A549 (cell line): ENCODE results near the gene JARID2. TPM values are rescaled to one million over a fixed set of nuclear protein-coding genes. Genes with fewer than 3 reads are reported as not detected.

Experiments
- ATAC-seq, 2 experiments: fragments of 200-7000 bp in 1 of 2; fragments of >200 bp in 1 of 2; cut with Nextera tagmentation in 1 of 2; cut with Tn5 transposase in 1 of 2; 3 replicates each; pipeline versions ENCODE4 v1.8.0 to v1.9.1; 2018 to 2020; ENCODE audit warnings: mild to moderate bottlenecking in 1 of 2, moderate library complexity in 1 of 2
- CTCF ChIA-PET: fragments of 300-600 bp; sonication (Branson Sonifier 250); formaldehyde crosslinking; extraction: SDS; loops from one replicate; lab custom pipeline; 2021; ENCODE audit warnings: antibody characterized with exemption, inconsistent platforms; lab: Yijun Ruan, JAX
- POLR2A ChIA-PET: fragments of 350-600 bp; formaldehyde crosslinking; extraction: SDS; loops from one replicate; lab custom pipeline; 2021; ENCODE audit warnings: antibody characterized with exemption, inconsistent platforms; lab: Yijun Ruan, JAX
- DNase-seq, 2 experiments: peaks; one replicate each; pipeline versions ENCODE4 v3.0.0 to v3.0.0-alpha.2; 2011 to 2016; ENCODE audit warnings: low read depth in 1 of 2, low spot score in 1 of 2
- FAIRE-seq: peaks from 2 replicates; lab custom pipeline; 2011; peaks lifted over from hg19 to GRCh38; lab: Jason Lieb, UNC
- H3K27ac ChIP-seq, 2 experiments: fragments of >200 bp; sonication (Bioruptor Twin); formaldehyde crosslinking; 3 replicates each; pipeline ENCODE4 v1.5.1; 2016 to 2017
- H3K4me1 ChIP-seq: fragments of >200 bp; sonication (Bioruptor Twin); formaldehyde crosslinking; 3 replicates; pipeline ENCODE4 v1.6.1; 2016
- H3K4me2 ChIP-seq: fragments of >200 bp; sonication (Bioruptor Twin); formaldehyde crosslinking; 3 replicates; pipeline ENCODE4 v1.6.1; 2016
- H3K4me3 ChIP-seq: fragments of >200 bp; sonication (Bioruptor Twin); formaldehyde crosslinking; 3 replicates; pipeline ENCODE4 v1.5.1; 2016
- H3K9me3 ChIP-seq: fragments of >200 bp; sonication (Bioruptor Twin); formaldehyde crosslinking; 3 replicates; pipeline ENCODE4 v1.6.1; 2016
- CBX2 ChIP-seq: fragments of 200-600 bp; sonication (generic); IDR thresholded peaks from 2 replicates; pipeline ENCODE4 v1.6.1; 2016; ENCODE audit warnings: low read depth, mild to moderate bottlenecking, borderline replicate concordance
- CBX8 ChIP-seq: fragments of 200-600 bp; sonication (generic); IDR thresholded peaks from 2 replicates; pipeline ENCODE4 v1.6.1; 2016
- CHD2 ChIP-seq: fragments of 150-350 bp; IDR thresholded peaks from 2 replicates; pipeline ENCODE4 v1.6.1; 2014; ENCODE audit warnings: low read length; ENCODE audit not compliant: partially characterized antibody
- EHMT2 ChIP-seq: fragments of 200-600 bp; sonication (generic); IDR thresholded peaks from 2 replicates; pipeline ENCODE4 v1.6.1; 2016; ENCODE audit warnings: antibody characterized with exemption, low read depth, mild to moderate bottlenecking, moderate library complexity
- HEYL ChIP-seq: fragments of 250-450 bp; sonication (Bioruptor Pico); IDR thresholded peaks from 2 replicates; pipeline ENCODE4 v1.8.0; 2021; ENCODE audit warnings: mild to moderate bottlenecking, moderate library complexity
- HOXA7 ChIP-seq: fragments of 250-450 bp; sonication (Bioruptor Pico); IDR thresholded peaks from 2 replicates; pipeline ENCODE4 v1.5.0; 2020; ENCODE audit warnings: mild to moderate bottlenecking, moderate library complexity
- JUN ChIP-seq, 2 experiments: fragments of >200 bp; sonication (Bioruptor Twin); formaldehyde crosslinking; IDR thresholded peaks; 2 replicates in 1 of 2; 3 replicates in 1 of 2; pipeline ENCODE4 v1.6.1; 2016 to 2017
- KDM1A ChIP-seq: fragments of 200-600 bp; sonication (generic); IDR thresholded peaks from 2 replicates; pipeline ENCODE4 v1.6.1; 2016; ENCODE audit warnings: low read depth, mild to moderate bottlenecking
- MYC ChIP-seq: IDR thresholded peaks from 2 replicates; pipeline ENCODE4 v1.6.1; 2012; ENCODE audit warnings: mild to moderate bottlenecking, inconsistent platforms, low read length, improper control_type of control experiment, borderline replicate concordance
- NFE2L2 ChIP-seq: fragments of 150-350 bp; conservative IDR thresholded peaks from 2 replicates; pipeline ENCODE4 v1.6.1; 2014; ENCODE audit warnings: low read length
- NR3C1 ChIP-seq: fragments of >200 bp; sonication (Bioruptor Twin); formaldehyde crosslinking; IDR thresholded peaks from 3 replicates; pipeline ENCODE4 v1.6.1; 2017
- POLR2AphosphoS2 ChIP-seq: conservative IDR thresholded peaks from 2 replicates; pipeline ENCODE4 v1.6.1; 2012; ENCODE audit warnings: low read length, improper control_type of control experiment, inconsistent platforms
- RAD21 ChIP-seq, 2 experiments: fragments of >200 bp in 1 of 2; sonication (Bioruptor Twin) in 1 of 2; formaldehyde crosslinking in 1 of 2; IDR thresholded peaks in 1 of 2; conservative IDR thresholded peaks in 1 of 2; 2 replicates in 1 of 2; 3 replicates in 1 of 2; pipeline ENCODE4 v1.6.1; 2012 to 2018; ENCODE audit warnings: inconsistent platforms in 1 of 2
- RARB ChIP-seq: fragments of 250-450 bp; sonication (Bioruptor Pico); IDR thresholded peaks from 2 replicates; pipeline ENCODE4 v1.8.0; 2021; ENCODE audit warnings: mild to moderate bottlenecking, moderate library complexity
- RFX5 ChIP-seq: fragments of 450-650 bp; IDR thresholded peaks from 2 replicates; pipeline ENCODE4 v1.7.1; 2014; ENCODE audit warnings: antibody characterized with exemption, mild to moderate bottlenecking, moderate library complexity
- RNF2 ChIP-seq: fragments of 200-600 bp; sonication (generic); IDR thresholded peaks from 2 replicates; pipeline ENCODE4 v1.6.1; 2016; ENCODE audit warnings: low read depth, mild to moderate bottlenecking, antibody characterized with exemption, moderate library complexity, borderline replicate concordance
- TFCP2L1 ChIP-seq: fragments of 250-450 bp; sonication (Bioruptor Pico); IDR thresholded peaks from 2 replicates; pipeline ENCODE4 v1.5.0; 2021; ENCODE audit warnings: mild to moderate bottlenecking
- WGBS: methylation state at CpG from one replicate; pipeline ENCODE4 v1.1.6; 2017; ENCODE audit errors: missing lambda C conversion rate; 5-methylcytosine and 5-hydroxymethylcytosine counted together
- polyA plus RNA-seq, 4 experiments: library from polyadenylated mRNA; depleted of rRNA in 3 of 4; stranded (reverse); fragments of >200 nt; fragmentation: RNase III in 1 of 4; extraction: RNeasy Plus Mini Kit Qiagen cat#74134 plus additional on column Dnase treatment in 1 of 4; gene quantifications; 2 replicates in 3 of 4; 3 replicates in 1 of 4; pipeline ENCODE4 v1.2.3, GENCODE V29; 2011 to 2017
- TF ChIP-seq, protein P1 (sequence below): fragments of >200 bp; sonication (Bioruptor Twin); formaldehyde crosslinking; IDR thresholded peaks from 3 replicates; pipeline ENCODE4 v1.6.1; 2016
- TF ChIP-seq, protein P2 (sequence below): fragments of 250-450 bp; sonication (Bioruptor Pico); IDR thresholded peaks from 2 replicates; pipeline ENCODE4 v1.5.0; 2020; ENCODE audit warnings: low read depth, mild to moderate bottlenecking, moderate library complexity
- TF ChIP-seq, protein P3 (sequence below): fragments of 150-350 bp; IDR thresholded peaks from 2 replicates; pipeline ENCODE4 v1.6.1; 2014; ENCODE audit warnings: low read depth, mild to moderate bottlenecking, low read length
- TF ChIP-seq, protein P4 (sequence below): IDR thresholded peaks from 2 replicates; pipeline ENCODE4 v1.6.1; 2012
- TF ChIP-seq, protein P5 (sequence below): fragments of 250-450 bp; sonication (Bioruptor Pico); IDR thresholded peaks from 2 replicates; pipeline ENCODE4 v1.5.0; 2021; ENCODE audit warnings: mild to moderate bottlenecking, moderate library complexity, borderline replicate concordance
- TF ChIP-seq, protein P6 (sequence below): fragments of >200 bp; sonication (Bioruptor Twin); formaldehyde crosslinking; IDR thresholded peaks from 3 replicates; pipeline ENCODE4 v1.5.1; 2016
- TF ChIP-seq, protein P7 (sequence below): IDR thresholded peaks from 2 replicates; pipeline ENCODE4 v1.6.1; 2012; ENCODE audit warnings: low read depth, borderline replicate concordance
- TF ChIP-seq, protein P8 (sequence below): fragments of 450-650 bp; IDR thresholded peaks from 2 replicates; pipeline ENCODE4 v1.6.1; 2014; ENCODE audit warnings: antibody characterized with exemption

The JARID2 gene
- polyA plus RNA-seq, 2 of the 4 experiments (the other 2 are of a cell fraction) = 7.8 to 8.3 TPM

DNA sequence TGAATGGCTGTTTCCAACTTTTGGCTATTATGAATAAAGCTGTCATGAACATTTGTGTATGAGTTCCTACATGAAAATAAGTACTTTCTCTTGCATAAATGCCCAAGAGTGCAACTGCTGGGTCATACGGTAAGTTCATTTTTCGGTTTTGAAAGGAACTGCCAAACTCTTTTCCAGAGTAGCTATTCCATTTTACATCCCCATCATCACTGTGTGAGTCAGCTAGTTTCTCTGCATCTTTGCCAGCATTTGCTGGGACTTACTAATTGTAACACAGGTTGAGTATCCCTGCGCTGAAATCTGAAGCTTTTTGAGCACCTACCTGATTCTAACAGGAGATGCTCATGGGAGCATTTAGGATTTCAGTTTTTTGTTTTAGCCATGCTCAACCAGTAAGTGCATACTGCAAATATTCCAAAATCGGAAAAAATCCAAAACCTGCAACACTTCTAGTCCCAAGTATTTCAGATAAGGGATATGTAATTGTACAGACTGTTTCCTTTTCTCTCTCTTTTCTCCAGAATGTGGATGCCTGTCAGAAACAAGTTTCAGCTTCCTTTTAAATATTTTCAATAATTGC lies 298.5 kb downstream of the JARID2 start:
- H3K9me3 ChIP-seq = no peaks in the 10 kb centered on the region
- TF ChIP-seq HEYL (CRISPR knock-in tag) (no peak), MYC (no peak), CBX2 (no peak), NFE2L2 (no peak), CHD2 (no peak), RAD21 (conservative IDR thresholded peaks at IDR 0.05 in 1 of 2, IDR thresholded peaks at IDR 0.05 in 1 of 2) (no peak), EHMT2 (no peak), JUN (IDR thresholded peaks at IDR 0.05) (no peak)
- TF ChIP-seq, protein P1, sequence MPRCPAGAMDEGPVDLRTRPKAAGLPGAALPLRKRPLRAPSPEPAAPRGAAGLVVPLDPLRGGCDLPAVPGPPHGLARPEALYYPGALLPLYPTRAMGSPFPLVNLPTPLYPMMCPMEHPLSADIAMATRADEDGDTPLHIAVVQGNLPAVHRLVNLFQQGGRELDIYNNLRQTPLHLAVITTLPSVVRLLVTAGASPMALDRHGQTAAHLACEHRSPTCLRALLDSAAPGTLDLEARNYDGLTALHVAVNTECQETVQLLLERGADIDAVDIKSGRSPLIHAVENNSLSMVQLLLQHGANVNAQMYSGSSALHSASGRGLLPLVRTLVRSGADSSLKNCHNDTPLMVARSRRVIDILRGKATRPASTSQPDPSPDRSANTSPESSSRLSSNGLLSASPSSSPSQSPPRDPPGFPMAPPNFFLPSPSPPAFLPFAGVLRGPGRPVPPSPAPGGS = no peak
- TF ChIP-seq, protein P2, sequence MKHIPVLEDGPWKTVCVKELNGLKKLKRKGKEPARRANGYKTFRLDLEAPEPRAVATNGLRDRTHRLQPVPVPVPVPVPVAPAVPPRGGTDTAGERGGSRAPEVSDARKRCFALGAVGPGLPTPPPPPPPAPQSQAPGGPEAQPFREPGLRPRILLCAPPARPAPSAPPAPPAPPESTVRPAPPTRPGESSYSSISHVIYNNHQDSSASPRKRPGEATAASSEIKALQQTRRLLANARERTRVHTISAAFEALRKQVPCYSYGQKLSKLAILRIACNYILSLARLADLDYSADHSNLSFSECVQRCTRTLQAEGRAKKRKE (CRISPR knock-in tag) = no peak
- TF ChIP-seq, protein P3, sequence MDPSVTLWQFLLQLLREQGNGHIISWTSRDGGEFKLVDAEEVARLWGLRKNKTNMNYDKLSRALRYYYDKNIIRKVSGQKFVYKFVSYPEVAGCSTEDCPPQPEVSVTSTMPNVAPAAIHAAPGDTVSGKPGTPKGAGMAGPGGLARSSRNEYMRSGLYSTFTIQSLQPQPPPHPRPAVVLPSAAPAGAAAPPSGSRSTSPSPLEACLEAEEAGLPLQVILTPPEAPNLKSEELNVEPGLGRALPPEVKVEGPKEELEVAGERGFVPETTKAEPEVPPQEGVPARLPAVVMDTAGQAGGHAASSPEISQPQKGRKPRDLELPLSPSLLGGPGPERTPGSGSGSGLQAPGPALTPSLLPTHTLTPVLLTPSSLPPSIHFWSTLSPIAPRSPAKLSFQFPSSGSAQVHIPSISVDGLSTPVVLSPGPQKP = no peak
- TF ChIP-seq, protein P4, sequence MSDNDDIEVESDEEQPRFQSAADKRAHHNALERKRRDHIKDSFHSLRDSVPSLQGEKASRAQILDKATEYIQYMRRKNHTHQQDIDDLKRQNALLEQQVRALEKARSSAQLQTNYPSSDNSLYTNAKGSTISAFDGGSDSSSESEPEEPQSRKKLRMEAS = no peak
- TF ChIP-seq, protein P5, sequence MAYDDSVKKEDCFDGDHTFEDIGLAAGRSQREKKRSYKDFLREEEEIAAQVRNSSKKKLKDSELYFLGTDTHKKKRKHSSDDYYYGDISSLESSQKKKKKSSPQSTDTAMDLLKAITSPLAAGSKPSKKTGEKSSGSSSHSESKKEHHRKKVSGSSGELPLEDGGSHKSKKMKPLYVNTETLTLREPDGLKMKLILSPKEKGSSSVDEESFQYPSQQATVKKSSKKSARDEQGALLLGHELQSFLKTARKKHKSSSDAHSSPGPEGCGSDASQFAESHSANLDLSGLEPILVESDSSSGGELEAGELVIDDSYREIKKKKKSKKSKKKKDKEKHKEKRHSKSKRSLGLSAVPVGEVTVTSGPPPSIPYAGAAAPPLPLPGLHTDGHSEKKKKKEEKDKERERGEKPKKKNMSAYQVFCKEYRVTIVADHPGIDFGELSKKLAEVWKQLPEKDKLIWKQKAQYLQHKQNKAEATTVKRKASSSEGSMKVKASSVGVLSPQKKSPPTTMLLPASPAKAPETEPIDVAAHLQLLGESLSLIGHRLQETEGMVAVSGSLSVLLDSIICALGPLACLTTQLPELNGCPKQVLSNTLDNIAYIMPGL (CRISPR knock-in tag) = no peak
- ChIA-PET CTCF (interaction anchor here (1.6 kb wide), 1 partner anchor 79 kb away, joined by 4 read pairs; no protein-coding TSS in a partner anchor), POLR2A (no interaction called here)
- ATAC-seq (no peak), DNase-seq (no peak), FAIRE-seq (no peak)
- no peak overlapping the region for H3K27ac ChIP-seq
- WGBS = 91% methylated on average over 4 of the region's 4 CpGs
- H3K4me2 ChIP-seq = no peak overlapping the region
- H3K4me3 ChIP-seq = no peak overlapping the region
- H3K4me1 ChIP-seq = no peaks in the 10 kb centered on the region

DNA sequence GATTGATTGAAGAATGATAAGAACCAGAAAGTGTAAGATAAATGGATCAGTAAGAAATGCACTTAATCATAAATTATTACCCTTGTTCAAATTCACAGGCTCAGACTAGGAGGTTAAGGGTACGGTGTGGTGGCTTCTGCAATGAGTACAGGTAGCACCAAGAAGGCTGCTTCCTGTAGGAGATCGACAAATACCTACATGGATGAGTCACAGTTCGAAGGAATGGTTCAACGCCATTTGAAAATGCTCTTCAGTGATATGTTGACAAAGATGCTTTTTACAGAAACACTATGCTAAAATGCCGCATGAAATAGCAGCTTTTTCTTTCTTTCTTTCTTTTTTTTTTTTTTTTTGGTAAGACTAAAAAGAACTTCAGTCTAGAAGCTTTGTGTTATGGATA lies 300.7 kb downstream of the JARID2 start:
- ChIA-PET POLR2A (no interaction called here), CTCF (no interaction called here)
- H3K4me2 ChIP-seq = no peak overlapping the region
- no peaks in the 10 kb centered on the region for H3K4me1 ChIP-seq
- no peaks in the 10 kb centered on the region for H3K9me3 ChIP-seq
- no peak overlapping the region for H3K27ac ChIP-seq
- ATAC-seq = no peak
- WGBS = 91% methylated on average over 5 of the region's 5 CpGs
- H3K4me3 ChIP-seq = no peak overlapping the region
- DNase-seq = no peak
- TF ChIP-seq, protein P6, sequence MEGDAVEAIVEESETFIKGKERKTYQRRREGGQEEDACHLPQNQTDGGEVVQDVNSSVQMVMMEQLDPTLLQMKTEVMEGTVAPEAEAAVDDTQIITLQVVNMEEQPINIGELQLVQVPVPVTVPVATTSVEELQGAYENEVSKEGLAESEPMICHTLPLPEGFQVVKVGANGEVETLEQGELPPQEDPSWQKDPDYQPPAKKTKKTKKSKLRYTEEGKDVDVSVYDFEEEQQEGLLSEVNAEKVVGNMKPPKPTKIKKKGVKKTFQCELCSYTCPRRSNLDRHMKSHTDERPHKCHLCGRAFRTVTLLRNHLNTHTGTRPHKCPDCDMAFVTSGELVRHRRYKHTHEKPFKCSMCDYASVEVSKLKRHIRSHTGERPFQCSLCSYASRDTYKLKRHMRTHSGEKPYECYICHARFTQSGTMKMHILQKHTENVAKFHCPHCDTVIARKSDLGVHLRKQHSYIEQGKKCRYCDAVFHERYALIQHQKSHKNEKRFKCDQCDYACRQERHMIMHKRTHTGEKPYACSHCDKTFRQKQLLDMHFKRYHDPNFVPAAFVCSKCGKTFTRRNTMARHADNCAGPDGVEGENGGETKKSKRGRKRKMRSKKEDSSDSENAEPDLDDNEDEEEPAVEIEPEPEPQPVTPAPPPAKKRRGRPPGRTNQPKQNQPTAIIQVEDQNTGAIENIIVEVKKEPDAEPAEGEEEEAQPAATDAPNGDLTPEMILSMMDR = no peak
- TF ChIP-seq RFX5 (no peak), KDM1A (no peak), HOXA7 (CRISPR knock-in tag) (no peak), RARB (no peak), TFCP2L1 (CRISPR knock-in tag) (no peak), CBX8 (no peak), POLR2AphosphoS2 (no peak), NR3C1 (no peak), RNF2 (no peak)
- TF ChIP-seq, protein P7, sequence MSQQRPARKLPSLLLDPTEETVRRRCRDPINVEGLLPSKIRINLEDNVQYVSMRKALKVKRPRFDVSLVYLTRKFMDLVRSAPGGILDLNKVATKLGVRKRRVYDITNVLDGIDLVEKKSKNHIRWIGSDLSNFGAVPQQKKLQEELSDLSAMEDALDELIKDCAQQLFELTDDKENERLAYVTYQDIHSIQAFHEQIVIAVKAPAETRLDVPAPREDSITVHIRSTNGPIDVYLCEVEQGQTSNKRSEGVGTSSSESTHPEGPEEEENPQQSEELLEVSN = no peak
- TF ChIP-seq, protein P8, sequence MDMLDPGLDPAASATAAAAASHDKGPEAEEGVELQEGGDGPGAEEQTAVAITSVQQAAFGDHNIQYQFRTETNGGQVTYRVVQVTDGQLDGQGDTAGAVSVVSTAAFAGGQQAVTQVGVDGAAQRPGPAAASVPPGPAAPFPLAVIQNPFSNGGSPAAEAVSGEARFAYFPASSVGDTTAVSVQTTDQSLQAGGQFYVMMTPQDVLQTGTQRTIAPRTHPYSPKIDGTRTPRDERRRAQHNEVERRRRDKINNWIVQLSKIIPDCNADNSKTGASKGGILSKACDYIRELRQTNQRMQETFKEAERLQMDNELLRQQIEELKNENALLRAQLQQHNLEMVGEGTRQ = no peak
- FAIRE-seq = no peak
